HTERT RPE-1 (cell line): ENCODE data around the gene GRIK2.

Experiments
- in situ Hi-C: fragments of 300-500 bp; cut with MboI; formaldehyde crosslinking; loops from 4 replicates; pipeline ENCODE4 v1.14.3; 2020; ENCODE audit warnings: low sequenced_read_pairs

GRIK2 gene

GRCh38 chr6:101853231-101854085, 459.9 kb downstream of the GRIK2 start:
- in situ Hi-C loops, result no loop called here

GRCh38 chr6:101876431-101876830, 482.9 kb downstream of the GRIK2 start:
- in situ Hi-C loops, result no loop called here

GRCh38 chr6:101878554-101879276, 485.2 kb downstream of the GRIK2 start:
- in situ Hi-C loops, result no loop called here

- in situ Hi-C loops, result no loop called here
Observed at GRCh38 chr6:101879782-101880181, 486.3 kb downstream of the GRIK2 start.

GRCh38 chr6:101883505-101883904, 490.0 kb downstream of the GRIK2 start:
- in situ Hi-C loops, result no loop called here

- in situ Hi-C loops, result no loop called here
Observed at GRCh38 chr6:101887532-101887931, 494.0 kb downstream of the GRIK2 start.

- in situ Hi-C loops, result no loop called here
Observed at GRCh38 chr6:101907356-101908217, 514.1 kb downstream of the GRIK2 start.

GRCh38 chr6:101909366-101909765, 515.9 kb downstream of the GRIK2 start:
- in situ Hi-C loops, result no loop called here

- in situ Hi-C loops, result no loop called here
Observed at GRCh38 chr6:101912311-101912710, 518.8 kb downstream of the GRIK2 start.

- in situ Hi-C loops, result no loop called here
Observed at GRCh38 chr6:101918471-101918870, 525.0 kb downstream of the GRIK2 start.

- in situ Hi-C loops, result no loop called here
Observed at GRCh38 chr6:101921829-101922450, 528.4 kb downstream of the GRIK2 start.

- in situ Hi-C loops, result no loop called here
Observed at GRCh38 chr6:101926149-101926925, 532.8 kb downstream of the GRIK2 start.

- in situ Hi-C loops, result no loop called here
Observed at GRCh38 chr6:101931766-101932165, 538.3 kb downstream of the GRIK2 start.

- in situ Hi-C loops, result no loop called here
Observed at GRCh38 chr6:101932704-101933103, 539.2 kb downstream of the GRIK2 start.

- in situ Hi-C loops, result no loop called here
Observed at GRCh38 chr6:101935732-101936131, 542.2 kb downstream of the GRIK2 start.

GRCh38 chr6:101936516-101936915, 543.0 kb downstream of the GRIK2 start:
- in situ Hi-C loops, result no loop called here

- in situ Hi-C loops, result no loop called here
Observed at GRCh38 chr6:101937108-101937507, 543.6 kb downstream of the GRIK2 start.

GRCh38 chr6:101940391-101940790, 546.9 kb downstream of the GRIK2 start:
- in situ Hi-C loops, result no loop called here

- in situ Hi-C loops, result no loop called here
Observed at GRCh38 chr6:101956961-101957360, 563.5 kb downstream of the GRIK2 start.

- in situ Hi-C loops, result no loop called here
Observed at GRCh38 chr6:101961357-101961756, 567.8 kb downstream of the GRIK2 start.
